ENCODE results near the gene CREBBP. TPM values are rescaled to one million over a fixed set of nuclear protein-coding genes. Genes with fewer than 3 reads are reported as not detected.

Gene CREBBP
- polyA plus RNA-seq, 1 donor (not counting 4 experiments of a cell fraction or from before 2014, with no cell fraction given) = 5.0 TPM

- Histone ChIP-seq H4K20me1 (ENCODE audit: control insufficient read depth, extremely low read depth, insufficient read depth, low read length) (no peaks in the 10 kb centered on the region), H3K4me1 (ENCODE audit: control insufficient read depth, extremely low read depth, insufficient read depth, low read length) (no peaks in the 10 kb centered on the region), H3K27ac (ENCODE audit: control insufficient read depth, insufficient read depth, low read length) (no peak overlapping the region), H3K9me1 (ENCODE audit: control insufficient read depth, extremely low read depth, insufficient read depth, low read length) (no peaks in the 10 kb centered on the region), H3K4me3 (ENCODE audit: control insufficient read depth in 2 of 3, extremely low read depth in 1 of 3, insufficient read depth in 2 of 3, low read depth in 1 of 3, low read length in 3 of 3) (no peak overlapping the region), H3K79me2 (ENCODE audit: control insufficient read depth, insufficient read depth, low read length) (no peaks in the 10 kb centered on the region), H2AFZ (ENCODE audit: control insufficient read depth, low read length) (no peak overlapping the region), H3K36me3 (ENCODE audit: control insufficient read depth in 2 of 2, extremely low read depth in 1 of 2, insufficient read depth in 2 of 2, low read length in 2 of 2) (peaks cover 21 to 22% of the 10 kb centered on the region in 2 experiments), H3K9ac (ENCODE audit: control insufficient read depth, extremely low read depth, insufficient read depth, low read length) (no peak overlapping the region), H3K27me3 (ENCODE audit: control insufficient read depth, extremely low read depth, insufficient read depth, low read length) (no peaks in the 10 kb centered on the region), H3K4me2 (ENCODE audit: control insufficient read depth, extremely low read depth, insufficient read depth, low read depth, low read length) (no peak overlapping the region), H3K9me3 (ENCODE audit: control insufficient read depth, low read depth, low read length) (no peaks in the 10 kb centered on the region)
- no peak for TF ChIP-seq EZH2 (IDR thresholded peaks at IDR 0.05; ENCODE audit: low read length)
- TF ChIP-seq, protein P1, sequence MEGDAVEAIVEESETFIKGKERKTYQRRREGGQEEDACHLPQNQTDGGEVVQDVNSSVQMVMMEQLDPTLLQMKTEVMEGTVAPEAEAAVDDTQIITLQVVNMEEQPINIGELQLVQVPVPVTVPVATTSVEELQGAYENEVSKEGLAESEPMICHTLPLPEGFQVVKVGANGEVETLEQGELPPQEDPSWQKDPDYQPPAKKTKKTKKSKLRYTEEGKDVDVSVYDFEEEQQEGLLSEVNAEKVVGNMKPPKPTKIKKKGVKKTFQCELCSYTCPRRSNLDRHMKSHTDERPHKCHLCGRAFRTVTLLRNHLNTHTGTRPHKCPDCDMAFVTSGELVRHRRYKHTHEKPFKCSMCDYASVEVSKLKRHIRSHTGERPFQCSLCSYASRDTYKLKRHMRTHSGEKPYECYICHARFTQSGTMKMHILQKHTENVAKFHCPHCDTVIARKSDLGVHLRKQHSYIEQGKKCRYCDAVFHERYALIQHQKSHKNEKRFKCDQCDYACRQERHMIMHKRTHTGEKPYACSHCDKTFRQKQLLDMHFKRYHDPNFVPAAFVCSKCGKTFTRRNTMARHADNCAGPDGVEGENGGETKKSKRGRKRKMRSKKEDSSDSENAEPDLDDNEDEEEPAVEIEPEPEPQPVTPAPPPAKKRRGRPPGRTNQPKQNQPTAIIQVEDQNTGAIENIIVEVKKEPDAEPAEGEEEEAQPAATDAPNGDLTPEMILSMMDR (optimal IDR thresholded peaks at IDR 0.05 in 1 of 3, IDR thresholded peaks at IDR 0.05 in 1 of 3, conservative IDR thresholded peaks at IDR 0.05 in 1 of 3; ENCODE audit: extremely low read depth in 1 of 3, insufficient read depth in 2 of 3, low read length in 3 of 3) = no peak
- DNase-seq (ENCODE audit: low read depth, low spot score) (no peak), FAIRE-seq (no peak)
- dilution Hi-C loops (cut with MboI; ENCODE audit: extremely low pct_ligation_motif_present, low sequenced_read_pairs) = no loop called here
Observed at GRCh38 chr16:3752984-3753383, 127.5 kb downstream of the CREBBP start.

DNA sequence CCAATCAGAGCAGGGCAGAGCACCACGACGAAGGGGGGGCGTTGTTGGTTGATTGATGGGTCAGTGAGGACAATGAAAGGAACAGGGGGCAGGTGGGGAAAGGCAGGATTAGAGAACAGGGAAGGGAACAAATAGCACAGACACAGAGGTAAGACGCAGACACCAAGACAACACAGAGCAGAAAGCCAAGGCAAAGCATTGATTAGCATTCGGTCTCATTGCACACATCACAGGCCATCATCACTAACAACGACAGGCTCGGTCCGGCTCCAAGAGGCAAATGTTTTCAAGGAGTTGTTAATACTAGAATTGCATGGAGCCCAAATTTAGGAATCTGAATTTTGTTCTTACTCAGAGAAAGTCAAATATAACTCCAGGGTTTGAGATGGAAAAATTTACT lies 128.6 kb downstream of the CREBBP start:
- Histone ChIP-seq H4K20me1 (ENCODE audit: control insufficient read depth, extremely low read depth, insufficient read depth, low read length) (no peaks in the 10 kb centered on the region), H3K36me3 (ENCODE audit: control insufficient read depth in 2 of 2, extremely low read depth in 1 of 2, insufficient read depth in 2 of 2, low read length in 2 of 2) (peaks cover 15 to 17% of the 10 kb centered on the region in 2 experiments), H3K9me1 (ENCODE audit: control insufficient read depth, extremely low read depth, insufficient read depth, low read length) (no peaks in the 10 kb centered on the region), H3K4me3 (ENCODE audit: control insufficient read depth in 2 of 3, extremely low read depth in 1 of 3, insufficient read depth in 2 of 3, low read depth in 1 of 3, low read length in 3 of 3) (no peak overlapping the region), H3K9ac (ENCODE audit: control insufficient read depth, extremely low read depth, insufficient read depth, low read length) (no peak overlapping the region), H3K79me2 (ENCODE audit: control insufficient read depth, insufficient read depth, low read length) (no peaks in the 10 kb centered on the region), H3K9me3 (ENCODE audit: control insufficient read depth, low read depth, low read length) (no peaks in the 10 kb centered on the region), H3K27me3 (ENCODE audit: control insufficient read depth, extremely low read depth, insufficient read depth, low read length) (no peaks in the 10 kb centered on the region), H2AFZ (ENCODE audit: control insufficient read depth, low read length) (no peak overlapping the region), H3K4me1 (ENCODE audit: control insufficient read depth, extremely low read depth, insufficient read depth, low read length) (no peaks in the 10 kb centered on the region), H3K27ac (ENCODE audit: control insufficient read depth, insufficient read depth, low read length) (no peak overlapping the region), H3K4me2 (ENCODE audit: control insufficient read depth, extremely low read depth, insufficient read depth, low read depth, low read length) (no peak overlapping the region)
- FAIRE-seq (no peak), DNase-seq (ENCODE audit: low read depth, low spot score) (no peak)
- TF ChIP-seq, protein P1 (optimal IDR thresholded peaks at IDR 0.05 in 1 of 3, IDR thresholded peaks at IDR 0.05 in 1 of 3, conservative IDR thresholded peaks at IDR 0.05 in 1 of 3; ENCODE audit: extremely low read depth in 1 of 3, insufficient read depth in 2 of 3, low read length in 3 of 3) = no peak
- TF ChIP-seq EZH2 (IDR thresholded peaks at IDR 0.05; ENCODE audit: low read length) = no peak
- dilution Hi-C loops (cut with MboI; ENCODE audit: extremely low pct_ligation_motif_present, low sequenced_read_pairs) = no loop called here
